GM12892 (cell line): ENCODE data around the gene SRGAP2.
"Not testable (repeated sequence)": the region's sequence is repeated elsewhere in the genome, so short reads cannot be mapped to it uniquely, and the experiment has no call there.

Source experiments
- DNase-seq: peaks from one replicate; pipeline ENCODE4 v3.0.0; 2011; ENCODE audit not compliant: insufficient read length
- FAIRE-seq: peaks from 2 replicates; lab custom pipeline; 2011; peaks lifted over from hg19 to GRCh38; lab: Jason Lieb, UNC

SRGAP2 gene

GRCh38 chr1:206204159-206204511, 794 bp downstream of the SRGAP2 start:
- DNase-seq, FAIRE-seq: not testable (repeated sequence)

- not testable (repeated sequence) for DNase-seq, FAIRE-seq
These were observed 1.5 kb downstream of the SRGAP2 start for GRCh38 chr1:206204871-206205270.

GRCh38 chr1:206205569-206205968, 2.2 kb downstream of the SRGAP2 start:
- not testable (repeated sequence) for FAIRE-seq, DNase-seq

GRCh38 chr1:206210802-206211201, 7.5 kb downstream of the SRGAP2 start:
- FAIRE-seq, DNase-seq: not testable (repeated sequence)

GRCh38 chr1:206215600-206216392, 12.5 kb downstream of the SRGAP2 start:
- DNase-seq, FAIRE-seq: not testable (repeated sequence)

- FAIRE-seq, result not testable (repeated sequence)
These were observed 14.9 kb downstream of the SRGAP2 start for GRCh38 chr1:206218285-206218684.

GRCh38 chr1:206218765-206219164, 15.4 kb downstream of the SRGAP2 start:
- FAIRE-seq, result not testable (repeated sequence)

More at GRCh38 chr1:206218285-206218684, 14.9 kb downstream of the SRGAP2 start:
- DNase-seq, result not testable (repeated sequence)

GRCh38 chr1:206219514-206220331, 16.4 kb downstream of the SRGAP2 start:
- DNase-seq, FAIRE-seq: not testable (repeated sequence)

More at GRCh38 chr1:206218765-206219164, 15.4 kb downstream of the SRGAP2 start:
- not testable (repeated sequence) for DNase-seq

- not testable (repeated sequence) for FAIRE-seq, DNase-seq
These were observed 17.1 kb downstream of the SRGAP2 start for GRCh38 chr1:206220332-206221000.

GRCh38 chr1:206221585-206221984, 18.2 kb downstream of the SRGAP2 start:
- FAIRE-seq, result not testable (repeated sequence)

GRCh38 chr1:206224190-206224776, 20.9 kb downstream of the SRGAP2 start:
- DNase-seq, FAIRE-seq: not testable (repeated sequence)

More at GRCh38 chr1:206221585-206221984, 18.2 kb downstream of the SRGAP2 start:
- not testable (repeated sequence) for DNase-seq

GRCh38 chr1:206225386-206225785, 22.0 kb downstream of the SRGAP2 start:
- FAIRE-seq, DNase-seq: not testable (repeated sequence)

GRCh38 chr1:206226886-206227285, 23.5 kb downstream of the SRGAP2 start:
- DNase-seq, FAIRE-seq: not testable (repeated sequence)

- not testable (repeated sequence) for DNase-seq, FAIRE-seq
These were observed 25.9 kb downstream of the SRGAP2 start for GRCh38 chr1:206229286-206229685.

GRCh38 chr1:206231989-206232388, 28.6 kb downstream of the SRGAP2 start:
- DNase-seq, FAIRE-seq: not testable (repeated sequence)

- not testable (repeated sequence) for DNase-seq
These were observed 29.8 kb downstream of the SRGAP2 start for GRCh38 chr1:206232970-206233645.

GRCh38 chr1:206234189-206234916, 31.0 kb downstream of the SRGAP2 start:
- DNase-seq, FAIRE-seq: not testable (repeated sequence)

More at GRCh38 chr1:206232970-206233645, 29.8 kb downstream of the SRGAP2 start:
- not testable (repeated sequence) for FAIRE-seq

- not testable (repeated sequence) for FAIRE-seq
These were observed 31.8 kb downstream of the SRGAP2 start for GRCh38 chr1:206235190-206235589.

More at GRCh38 chr1:206235190-206235589, 31.8 kb downstream of the SRGAP2 start:
- DNase-seq, result not testable (repeated sequence)
